Measurements from ENCODE around the gene TMEM60. TPM values are rescaled to one million over a fixed set of nuclear protein-coding genes. Genes with fewer than 3 reads are reported as not detected.

Gene TMEM60
- total and polyA plus RNA-seq, 2 donors (not counting 1 experiment from before 2014, with no cell fraction given), result 5.0 to 20.4 TPM

DNA sequence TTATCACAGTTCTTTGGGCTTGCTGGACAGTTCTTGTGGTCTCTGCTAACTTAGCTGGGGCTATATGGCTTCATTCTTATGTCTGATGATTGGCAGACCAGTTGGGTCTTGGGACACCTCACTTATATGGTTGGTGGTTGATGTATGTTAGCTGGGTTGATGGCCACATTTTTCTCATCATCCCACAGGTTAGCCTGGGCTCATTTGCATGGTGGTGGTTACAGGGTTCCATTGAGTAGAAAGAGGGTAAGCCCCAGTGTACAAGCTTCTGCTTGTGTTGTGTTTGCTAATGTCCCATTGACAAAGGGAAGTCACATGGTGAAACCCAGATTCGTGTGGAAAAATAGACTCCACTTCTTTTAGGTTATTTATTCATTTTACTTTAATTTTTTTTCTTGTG lies 40.6 kb downstream of the TMEM60 start:
- peak overlapping the region; percentile 80 for H3K27ac Mint-ChIP-seq
- no peak for TF ChIP-seq EZH2 (IDR thresholded peaks at IDR 0.05; ENCODE audit: borderline replicate concordance, insufficient read depth, low read depth, low read length, poor library complexity, severe bottlenecking)
- TF ChIP-seq, protein P1, sequence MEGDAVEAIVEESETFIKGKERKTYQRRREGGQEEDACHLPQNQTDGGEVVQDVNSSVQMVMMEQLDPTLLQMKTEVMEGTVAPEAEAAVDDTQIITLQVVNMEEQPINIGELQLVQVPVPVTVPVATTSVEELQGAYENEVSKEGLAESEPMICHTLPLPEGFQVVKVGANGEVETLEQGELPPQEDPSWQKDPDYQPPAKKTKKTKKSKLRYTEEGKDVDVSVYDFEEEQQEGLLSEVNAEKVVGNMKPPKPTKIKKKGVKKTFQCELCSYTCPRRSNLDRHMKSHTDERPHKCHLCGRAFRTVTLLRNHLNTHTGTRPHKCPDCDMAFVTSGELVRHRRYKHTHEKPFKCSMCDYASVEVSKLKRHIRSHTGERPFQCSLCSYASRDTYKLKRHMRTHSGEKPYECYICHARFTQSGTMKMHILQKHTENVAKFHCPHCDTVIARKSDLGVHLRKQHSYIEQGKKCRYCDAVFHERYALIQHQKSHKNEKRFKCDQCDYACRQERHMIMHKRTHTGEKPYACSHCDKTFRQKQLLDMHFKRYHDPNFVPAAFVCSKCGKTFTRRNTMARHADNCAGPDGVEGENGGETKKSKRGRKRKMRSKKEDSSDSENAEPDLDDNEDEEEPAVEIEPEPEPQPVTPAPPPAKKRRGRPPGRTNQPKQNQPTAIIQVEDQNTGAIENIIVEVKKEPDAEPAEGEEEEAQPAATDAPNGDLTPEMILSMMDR (IDR thresholded peaks at IDR 0.05), result no peak
- ChIA-PET CTCF (interaction anchor here (0.8 to 4.0 kb wide), 14 partner anchors 8 to 282 kb away, joined by 3 to 51 read pairs (median 3); partner anchors contain the start of gene RSBN1L), POLR2A (interaction anchor here (1.4 kb wide), 1 partner anchor 62 kb away, joined by 4 read pairs; no protein-coding TSS in a partner anchor)
- intact Hi-C loops (cut with micrococcal nuclease), result loop anchor here (5.0 to 10.0 kb wide), 4 partner anchors 40 to 393 kb away; partner anchors contain the start of genes PHTF2 and TMEM60
- DNase-seq (peak; percentile 30), ATAC-seq (ENCODE audit: low read depth) (peak; percentile 69)
- H3K4me2 ChIP-seq (replicated peaks; ENCODE audit: low read depth, low read length, poor library complexity, severe bottlenecking), result no peak overlapping the region
- H2AFZ ChIP-seq (ENCODE audit: insufficient read depth, low read depth, low read length, poor library complexity, severe bottlenecking), result no peak overlapping the region
- WGBS (ENCODE audit: insufficient coverage), result no CpG with 5 or more reads among the region's 1 CpG
- H3K27me3 Mint-ChIP-seq, result no peaks in the 10 kb centered on the region
- peaks cover 57% of the 10 kb centered on the region for H3K79me2 ChIP-seq (ENCODE audit: control insufficient read depth, insufficient read depth, low read length)
- H3K4me3 Mint-ChIP-seq, result no peak overlapping the region
- H3K4me3 ChIP-seq (ENCODE audit: control extremely low read depth in 1 of 5, extremely low read depth in 1 of 5, insufficient read depth in 1 of 5, low read depth in 2 of 5, low read length in 4 of 5), result no peak overlapping the region
- no peaks in the 10 kb centered on the region for H3K9me3 ChIP-seq (ENCODE audit: control extremely low read depth in 1 of 3, control insufficient read depth in 2 of 3, insufficient read depth in 1 of 3, low read length in 2 of 3)
- H3K27me3 ChIP-seq (replicated peaks in 1 of 4; ENCODE audit: control extremely low read depth in 1 of 4, control insufficient read depth in 3 of 4, insufficient read depth in 4 of 4, low read length in 3 of 4), result no peaks in the 10 kb centered on the region
- peaks cover 17 to 21% of the 10 kb centered on the region in 2 donors for H3K4me1 ChIP-seq (ENCODE audit: control insufficient read depth in 2 of 2, insufficient read depth in 2 of 2, low read length in 2 of 2)
- H3K9ac ChIP-seq (ENCODE audit: low read length), result no peak overlapping the region
- peaks cover 16% of the 10 kb centered on the region for H4K20me1 ChIP-seq (ENCODE audit: control insufficient read depth, insufficient read depth, low read length, poor library complexity, severe bottlenecking)
- peaks cover 1 to 6% of the 10 kb centered on the region in 2 experiments for H3K36me3 ChIP-seq (replicated peaks in 1 of 2; ENCODE audit: control extremely low read depth in 1 of 2, control insufficient read depth in 1 of 2, extremely low read depth in 1 of 2, insufficient read depth in 2 of 2, low read length in 1 of 2)
- H3K9me3 Mint-ChIP-seq (ENCODE audit: insufficient read depth), result no peaks in the 10 kb centered on the region
- peak overlapping the region in 1 of 2 donors; percentile 32 for H3K27ac ChIP-seq (ENCODE audit: low read length in 2 of 2)
- H3K4me1 Mint-ChIP-seq, result peaks cover 47% of the 10 kb centered on the region

DNA sequence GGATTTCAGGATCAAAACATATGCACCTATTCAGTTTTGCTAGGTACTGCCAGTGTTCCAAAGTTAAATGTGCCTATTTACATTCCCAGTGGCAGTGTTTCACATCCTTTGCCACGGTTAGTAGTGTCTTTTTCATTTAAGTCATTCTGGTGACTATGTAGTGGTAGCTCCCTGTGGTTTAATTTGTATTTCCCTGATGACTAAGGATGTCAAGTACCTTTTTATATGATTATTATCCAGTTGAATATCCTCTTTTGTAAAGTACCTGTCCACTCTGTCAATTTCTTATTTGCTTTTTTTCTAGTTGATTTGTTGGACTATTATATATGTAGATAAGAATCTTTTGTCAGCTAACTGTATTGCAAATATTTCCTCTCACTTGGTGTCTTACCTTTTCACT lies 45.1 kb downstream of the TMEM60 start:
- intact Hi-C loops (cut with micrococcal nuclease), result loop anchor here (10.0 kb wide), 1 partner anchor 388 kb away; no protein-coding TSS in a partner anchor
- CTCF ChIA-PET, result interaction anchor here (0.8 to 1.5 kb wide), 4 partner anchors 55 to 181 kb away, joined by 3 to 10 read pairs (median 5); no protein-coding TSS in a partner anchor
- DNase-seq, result no peak
- Mint-ChIP-seq H3K9me3 (ENCODE audit: insufficient read depth) (no peaks in the 10 kb centered on the region), H3K4me3 (no peak overlapping the region), H3K27me3 (no peaks in the 10 kb centered on the region), H3K27ac (no peak overlapping the region), H3K4me1 (peaks cover 24% of the 10 kb centered on the region)
- Histone ChIP-seq H3K9ac (ENCODE audit: low read length) (no peak overlapping the region), H3K27me3 (replicated peaks in 1 of 4; ENCODE audit: control extremely low read depth in 1 of 4, control insufficient read depth in 3 of 4, insufficient read depth in 4 of 4, low read length in 3 of 4) (no peaks in the 10 kb centered on the region), H3K36me3 (replicated peaks in 1 of 2; ENCODE audit: control extremely low read depth in 1 of 2, control insufficient read depth in 1 of 2, extremely low read depth in 1 of 2, insufficient read depth in 2 of 2, low read length in 1 of 2) (peaks cover 10 to 32% of the 10 kb centered on the region in 2 experiments), H2AFZ (ENCODE audit: insufficient read depth, low read depth, low read length, poor library complexity, severe bottlenecking) (no peak overlapping the region), H3K27ac (ENCODE audit: low read length in 2 of 2) (peak overlapping the region in 1 of 2 donors; percentile 13), H3K4me2 (replicated peaks; ENCODE audit: low read depth, low read length, poor library complexity, severe bottlenecking) (no peak overlapping the region), H3K4me3 (ENCODE audit: control extremely low read depth in 1 of 5, extremely low read depth in 1 of 5, insufficient read depth in 1 of 5, low read depth in 2 of 5, low read length in 4 of 5) (no peak overlapping the region), H3K79me2 (ENCODE audit: control insufficient read depth, insufficient read depth, low read length) (peaks cover 56% of the 10 kb centered on the region), H4K20me1 (ENCODE audit: control insufficient read depth, insufficient read depth, low read length, poor library complexity, severe bottlenecking) (peaks cover 8% of the 10 kb centered on the region), H3K9me3 (ENCODE audit: control extremely low read depth in 1 of 3, control insufficient read depth in 2 of 3, insufficient read depth in 1 of 3, low read length in 2 of 3) (no peaks in the 10 kb centered on the region), H3K4me1 (ENCODE audit: control insufficient read depth in 2 of 2, insufficient read depth in 2 of 2, low read length in 2 of 2) (peaks cover 9 to 13% of the 10 kb centered on the region in 2 donors)
- TF ChIP-seq, protein P1 (IDR thresholded peaks at IDR 0.05), result no peak
- no peak for TF ChIP-seq EZH2 (IDR thresholded peaks at IDR 0.05; ENCODE audit: borderline replicate concordance, insufficient read depth, low read depth, low read length, poor library complexity, severe bottlenecking)
- POLR2A ChIA-PET, result no interaction called here
- no peak for ATAC-seq (ENCODE audit: low read depth)
- WGBS (ENCODE audit: insufficient coverage), result no CpG with 5 or more reads among the region's 1 CpG

All from B cell (primary cell).